ENCODE data around the gene MAN1C1.
"Not testable (repeated sequence)": the region's sequence is repeated elsewhere in the genome, so short reads cannot be mapped to it uniquely, and the experiment has no call there.

Gene MAN1C1

DNA sequence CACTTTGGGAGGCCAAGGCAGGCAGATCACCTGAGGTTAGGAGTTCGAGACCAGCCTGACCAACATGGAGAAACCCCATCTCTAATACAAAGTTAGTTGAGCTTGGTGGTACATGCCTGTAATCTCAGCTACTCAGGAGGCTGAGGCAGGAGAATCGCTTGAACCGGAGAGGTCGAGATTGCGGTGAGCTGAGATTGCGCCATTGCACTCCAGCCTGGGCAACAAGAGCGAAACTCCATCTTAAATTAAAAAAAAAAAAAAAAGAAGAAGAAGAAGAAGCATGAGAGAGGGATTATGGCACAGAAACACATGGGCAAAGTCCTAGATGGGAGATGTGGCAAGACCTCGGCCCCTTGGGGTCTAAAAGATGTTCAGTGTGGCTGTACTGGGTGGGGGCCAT, 82.5 kb downstream of the MAN1C1 start:
- DNase-seq; in situ Hi-C loops (cut with HindIII; ENCODE audit: low pct_ligation_motif_present, low pct_unique_long_range_greater_than_20kb, low sequenced_read_pairs): not testable (repeated sequence)

DNA sequence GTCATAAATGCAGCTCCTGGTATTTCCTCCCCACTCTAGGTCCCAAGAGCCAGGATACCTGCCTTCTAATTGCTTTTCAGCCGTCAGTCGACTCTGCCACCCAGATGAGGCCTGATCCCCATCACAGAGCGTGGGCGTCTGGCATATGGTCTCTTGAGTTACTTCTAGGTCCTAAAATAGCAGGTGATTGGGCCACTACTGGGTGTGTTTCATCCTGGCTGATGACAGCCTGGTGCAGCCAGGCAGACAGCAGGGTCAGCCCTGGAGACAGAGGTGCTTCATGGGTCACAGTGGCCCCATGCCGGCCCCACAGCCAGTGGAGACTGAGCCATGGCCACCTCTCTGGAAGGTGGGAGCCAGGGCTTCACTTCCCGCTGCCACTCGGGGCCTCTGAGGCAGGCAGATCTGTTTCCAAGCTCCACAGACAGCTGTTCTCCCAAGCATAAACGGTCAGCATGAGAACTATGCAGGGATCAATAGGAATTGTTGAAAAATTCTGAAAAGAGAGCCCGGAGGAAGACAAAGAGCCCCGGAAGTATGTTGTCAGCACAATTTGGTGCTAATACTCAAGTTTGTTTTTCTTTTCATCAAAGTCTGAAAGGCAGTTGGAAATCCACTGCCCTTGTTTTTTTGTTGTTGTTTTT, 83.0 kb downstream of the MAN1C1 start:
- in situ Hi-C loops (cut with HindIII; ENCODE audit: low pct_ligation_motif_present, low pct_unique_long_range_greater_than_20kb, low sequenced_read_pairs) = no loop called here
- DNase-seq = no peak

DNA sequence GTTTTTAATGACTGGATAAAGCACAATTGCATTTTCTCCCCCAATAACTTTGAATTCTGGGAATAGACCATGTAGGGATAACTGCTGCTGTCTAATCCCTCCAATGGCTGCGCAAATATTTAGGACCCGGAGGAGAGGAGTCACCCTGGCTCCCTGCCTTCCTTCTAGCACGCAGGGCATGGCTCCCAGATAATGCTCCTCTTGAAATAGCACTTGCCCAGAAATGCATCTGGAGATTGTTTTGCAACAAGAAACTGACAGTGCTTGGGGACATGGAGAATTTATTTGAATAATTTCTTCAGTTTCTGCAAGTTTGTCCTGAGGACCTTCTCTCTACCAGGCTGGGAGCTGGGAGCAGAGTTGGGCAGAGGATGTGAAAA, 83.5 kb downstream of the MAN1C1 start:
- in situ Hi-C loops (cut with HindIII; ENCODE audit: low pct_ligation_motif_present, low pct_unique_long_range_greater_than_20kb, low sequenced_read_pairs) = no loop called here
- DNase-seq = no peak

DNA sequence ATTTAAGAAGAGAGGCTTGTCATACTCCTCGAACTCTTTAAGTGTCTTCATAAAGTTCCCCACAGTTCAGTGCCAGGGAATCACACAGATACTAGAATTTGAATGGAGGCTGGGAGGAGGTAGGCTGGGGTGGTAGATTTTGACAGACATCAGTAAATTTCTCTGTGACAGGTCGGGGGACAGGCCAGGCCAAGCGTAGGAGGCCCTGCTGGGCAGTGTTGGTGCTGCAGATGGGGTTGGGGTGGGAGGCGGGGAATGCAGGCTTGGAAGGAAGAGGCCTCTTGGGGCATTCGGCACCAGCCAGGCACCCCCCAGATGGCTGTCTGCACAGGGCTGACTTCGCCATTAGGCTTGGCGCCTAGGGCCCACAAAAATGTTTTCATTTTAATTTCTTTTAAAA, 84.0 kb downstream of the MAN1C1 start:
- no peak for DNase-seq
- in situ Hi-C loops (cut with HindIII; ENCODE audit: low pct_ligation_motif_present, low pct_unique_long_range_greater_than_20kb, low sequenced_read_pairs) = no loop called here

DNA sequence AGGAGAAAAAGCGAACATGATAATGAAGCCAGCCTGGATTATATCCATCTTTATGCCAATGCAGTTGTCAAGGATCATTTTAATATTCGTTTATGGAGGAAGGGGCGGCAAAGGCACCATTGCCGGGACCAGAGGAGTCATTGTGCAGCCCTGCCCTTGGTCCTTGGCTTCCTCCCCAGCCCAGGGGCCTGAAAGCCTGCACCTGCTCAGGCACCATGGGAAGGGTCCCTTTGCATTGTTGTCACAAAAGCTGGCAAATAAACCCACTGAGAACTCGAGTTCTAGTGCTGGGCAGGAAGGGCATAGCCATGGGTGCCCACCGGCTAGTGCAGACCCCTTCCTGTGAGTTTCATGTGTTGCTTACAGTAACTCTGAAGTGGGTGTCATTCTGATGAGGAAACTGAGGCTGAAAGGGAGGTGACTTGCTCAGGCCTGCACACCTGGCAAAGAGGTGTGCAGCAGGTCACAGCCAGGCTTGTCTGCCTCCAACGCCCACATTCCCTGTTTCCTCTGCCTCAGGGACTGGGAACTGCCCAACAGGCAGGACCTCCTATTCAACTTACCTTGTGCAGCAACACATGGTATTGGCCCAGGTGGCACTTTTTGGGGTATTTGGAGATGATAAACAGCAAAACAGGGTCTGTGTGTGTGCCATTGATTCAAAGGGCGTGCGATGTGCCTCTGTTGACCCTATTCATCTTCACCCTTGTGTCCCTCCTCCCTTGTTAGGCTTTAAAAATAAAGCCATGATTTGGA, 84.6 kb downstream of the MAN1C1 start:
- no peak for DNase-seq
- in situ Hi-C loops (cut with HindIII; ENCODE audit: low pct_ligation_motif_present, low pct_unique_long_range_greater_than_20kb, low sequenced_read_pairs) = no loop called here

DNA sequence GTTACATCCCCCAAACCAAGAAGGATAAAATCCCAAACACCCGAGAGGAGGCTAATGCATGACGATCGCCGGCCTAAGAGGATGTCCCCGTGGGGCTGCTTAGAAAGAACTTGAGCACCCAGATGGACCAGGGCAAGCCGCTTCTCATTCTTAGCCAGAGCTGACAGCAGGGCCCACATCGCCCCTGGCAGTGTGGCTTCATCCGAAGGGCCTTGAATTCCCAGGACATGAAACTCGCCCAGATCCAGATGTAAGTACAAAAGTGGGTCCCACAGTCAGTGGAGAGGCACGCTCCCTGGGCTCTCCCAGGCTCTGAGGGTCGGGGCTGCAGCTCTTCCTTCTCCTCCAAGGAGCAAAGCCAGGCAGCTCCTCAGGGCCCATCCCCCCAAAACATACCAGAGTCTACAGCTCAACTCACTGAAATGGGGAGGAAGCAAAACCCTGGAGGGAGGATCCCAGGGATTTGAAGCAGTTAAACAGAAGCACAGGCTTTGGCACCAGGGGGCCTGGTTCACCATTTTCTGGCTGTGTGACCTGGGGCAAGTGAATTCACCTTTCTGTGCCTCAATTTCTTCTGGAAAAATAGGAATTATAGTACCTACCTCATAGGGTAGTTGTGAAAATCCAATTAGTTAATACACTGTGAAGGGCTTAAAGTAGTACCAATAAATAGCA, 85.6 kb downstream of the MAN1C1 start:
- DNase-seq = no peak
- in situ Hi-C loops (cut with HindIII; ENCODE audit: low pct_ligation_motif_present, low pct_unique_long_range_greater_than_20kb, low sequenced_read_pairs) = no loop called here

DNA sequence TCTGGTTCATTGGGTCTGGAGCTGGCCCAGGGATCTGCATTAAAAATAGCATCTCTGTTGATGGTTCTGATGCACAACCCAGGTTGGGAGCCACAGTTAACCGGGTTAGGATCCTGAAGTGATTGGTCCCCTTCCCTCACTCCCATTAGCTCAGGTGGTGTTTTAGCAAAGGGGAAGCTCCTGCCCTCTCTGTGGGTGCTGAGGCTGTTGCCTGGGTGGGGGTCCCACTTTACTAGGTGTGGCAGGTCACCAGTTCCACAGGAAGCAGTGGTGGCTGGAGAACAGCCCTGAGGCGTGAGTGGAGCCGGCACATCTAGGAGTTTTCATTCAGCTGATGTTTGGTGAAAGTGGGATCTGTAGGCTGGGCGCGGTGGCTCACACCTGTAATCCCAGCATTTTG, 86.5 kb downstream of the MAN1C1 start:
- DNase-seq = no peak
- in situ Hi-C loops (cut with HindIII; ENCODE audit: low pct_ligation_motif_present, low pct_unique_long_range_greater_than_20kb, low sequenced_read_pairs) = no loop called here

DNA sequence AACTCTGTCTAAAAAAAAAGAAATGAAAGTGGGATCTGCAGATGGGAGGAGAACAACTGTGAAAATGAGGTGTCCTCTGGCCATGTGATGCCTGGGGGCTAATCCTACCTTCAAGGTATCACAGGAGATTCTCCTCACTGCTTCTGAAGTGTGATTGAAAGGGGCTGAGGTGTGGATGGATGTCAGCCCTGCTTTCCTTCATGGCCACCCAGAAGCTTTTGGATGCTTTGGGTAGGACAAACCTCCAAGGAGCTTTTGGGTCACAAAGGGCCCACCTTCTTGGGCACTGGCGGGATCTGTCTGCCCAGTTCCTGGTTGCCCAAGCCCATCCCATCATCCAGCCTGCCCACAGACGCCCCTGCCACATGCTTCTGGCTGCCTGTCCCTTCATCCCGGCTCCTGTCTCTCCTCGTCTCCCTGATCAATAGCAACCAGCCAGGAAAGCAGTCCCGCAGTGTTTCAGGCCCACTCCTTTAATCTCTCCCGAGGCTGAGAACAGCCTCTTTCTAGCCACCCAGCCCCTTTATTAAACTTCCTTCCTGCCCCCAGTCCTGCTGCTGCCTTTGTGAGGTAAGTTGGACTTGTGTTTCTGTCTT, 87.2 kb downstream of the MAN1C1 start:
- no peak for DNase-seq
- in situ Hi-C loops (cut with HindIII; ENCODE audit: low pct_ligation_motif_present, low pct_unique_long_range_greater_than_20kb, low sequenced_read_pairs) = no loop called here

DNA sequence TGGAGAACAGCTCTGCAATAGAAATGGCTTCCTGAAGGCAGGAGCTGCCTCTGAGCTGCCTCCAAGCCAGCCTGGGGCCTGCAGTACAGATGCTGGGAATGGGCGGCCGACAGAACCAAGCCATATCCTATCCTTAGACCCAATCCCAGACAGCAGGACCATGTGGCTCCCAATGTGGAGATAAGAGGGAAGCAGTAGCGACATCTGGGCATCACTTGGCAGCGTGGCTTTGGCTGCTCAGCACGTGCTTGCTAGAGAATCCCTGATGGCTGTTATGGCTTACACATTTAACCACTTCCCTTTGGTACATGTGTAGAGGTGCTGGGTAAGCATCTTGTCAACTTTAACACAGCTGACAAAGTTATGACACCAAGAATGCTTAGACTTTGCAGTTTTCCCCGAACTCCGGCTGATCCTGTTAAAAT, 87.7 kb downstream of the MAN1C1 start:
- in situ Hi-C loops (cut with HindIII; ENCODE audit: low pct_ligation_motif_present, low pct_unique_long_range_greater_than_20kb, low sequenced_read_pairs) = no loop called here
- DNase-seq = no peak

DNA sequence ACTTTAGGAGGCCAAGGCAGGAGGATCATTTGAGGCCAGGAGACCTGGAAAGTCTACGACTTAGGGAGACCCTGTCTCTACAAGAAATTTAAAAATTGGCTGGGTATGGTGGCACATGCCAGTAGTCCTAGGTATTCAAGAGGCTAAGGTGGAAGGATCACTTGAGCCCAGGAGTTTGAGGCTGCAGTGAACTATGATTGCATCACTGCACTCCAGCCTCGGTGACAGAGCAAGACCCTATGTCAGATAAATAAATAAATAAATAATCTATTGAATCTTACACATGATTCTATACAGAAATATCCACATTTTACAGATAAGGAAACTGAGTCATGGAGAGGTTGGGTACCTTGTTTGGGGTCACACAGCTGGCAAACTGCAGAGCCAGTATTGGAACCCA, 89.1 kb downstream of the MAN1C1 start:
- DNase-seq = no peak
- in situ Hi-C loops (cut with HindIII; ENCODE audit: low pct_ligation_motif_present, low pct_unique_long_range_greater_than_20kb, low sequenced_read_pairs) = no loop called here

DNA sequence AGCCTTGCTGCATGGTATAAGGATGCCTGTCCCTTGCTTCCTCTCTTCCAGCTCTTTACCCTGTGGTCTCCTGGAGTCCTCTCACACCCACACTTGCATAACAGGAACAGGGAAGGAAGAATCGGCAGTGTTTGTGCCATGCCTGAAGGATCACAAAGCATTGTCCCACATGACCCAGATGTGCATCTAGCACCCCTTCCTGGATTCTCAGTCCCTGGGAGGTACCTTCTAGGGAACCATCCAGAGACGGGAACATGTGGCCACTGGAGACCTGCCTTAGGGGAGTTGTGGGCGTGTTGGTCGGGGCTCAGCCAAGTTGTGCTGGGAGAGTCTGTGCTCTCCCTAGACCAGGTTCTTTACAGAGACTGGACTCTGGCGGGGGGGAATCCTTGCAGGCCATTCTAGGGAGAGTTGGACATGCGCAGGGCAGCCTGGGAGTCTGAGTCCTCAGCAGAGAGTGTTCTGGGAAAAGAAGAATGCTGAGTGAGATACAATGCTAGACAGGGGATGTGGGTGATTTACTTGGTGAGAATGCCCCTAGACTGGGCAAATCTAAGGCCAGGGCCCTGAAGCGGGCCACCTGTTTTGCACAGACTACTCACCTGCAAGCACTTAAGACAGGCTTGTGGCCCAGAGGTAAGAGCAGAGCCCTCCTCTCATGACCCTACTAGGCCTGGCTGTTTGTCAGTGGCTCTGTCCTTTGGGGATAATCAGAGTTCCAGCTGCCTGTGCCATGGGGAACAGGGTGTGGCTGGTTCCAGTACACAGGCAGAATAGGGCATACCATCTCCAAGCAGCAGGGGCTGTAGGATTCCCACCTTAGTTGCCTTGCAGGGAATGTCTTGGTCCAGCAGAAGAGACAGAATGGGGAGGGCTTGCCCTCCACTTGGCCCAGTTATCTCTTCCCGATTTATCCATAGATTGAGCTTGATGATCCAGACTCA, 89.8 kb downstream of the MAN1C1 start:
- in situ Hi-C loops (cut with HindIII; ENCODE audit: low pct_ligation_motif_present, low pct_unique_long_range_greater_than_20kb, low sequenced_read_pairs) = no loop called here
- no peak for DNase-seq

DNA sequence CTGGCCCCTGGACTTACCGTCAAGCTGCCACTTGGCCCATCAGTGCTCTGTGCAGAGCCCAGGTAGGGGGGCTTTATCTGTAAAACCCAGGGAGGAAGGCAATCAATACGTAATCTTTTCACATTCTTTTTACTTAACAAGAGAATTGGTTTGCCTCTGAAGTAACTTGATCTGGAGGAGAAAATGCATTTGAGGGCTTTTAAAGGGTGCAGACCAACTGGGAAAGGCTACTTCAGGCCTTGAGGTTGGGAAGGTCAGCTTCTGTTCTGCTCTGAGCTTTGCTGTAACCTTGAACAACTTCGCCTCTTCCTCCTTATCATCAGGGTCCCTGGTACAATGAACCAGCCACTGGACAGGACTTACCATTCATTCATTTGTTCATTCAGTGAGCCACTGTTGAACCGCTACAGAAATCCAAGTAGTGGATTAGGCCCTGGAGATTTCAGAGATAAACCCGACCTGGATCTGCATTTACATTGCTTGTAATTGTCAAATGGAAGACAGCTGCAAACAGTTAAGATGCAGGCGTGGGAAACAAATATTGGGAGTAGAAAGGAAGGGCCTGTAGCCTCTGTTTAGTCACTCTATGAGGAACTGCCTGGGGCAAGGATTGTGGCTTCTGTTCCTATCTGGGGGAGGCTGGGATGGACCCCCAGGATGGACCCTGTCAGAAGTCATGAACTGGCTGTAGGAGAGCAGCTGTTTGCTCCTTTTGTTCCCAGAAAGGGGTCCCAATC, 90.9 kb downstream of the MAN1C1 start:
- no peak for DNase-seq
- in situ Hi-C loops (cut with HindIII; ENCODE audit: low pct_ligation_motif_present, low pct_unique_long_range_greater_than_20kb, low sequenced_read_pairs) = no loop called here

DNA sequence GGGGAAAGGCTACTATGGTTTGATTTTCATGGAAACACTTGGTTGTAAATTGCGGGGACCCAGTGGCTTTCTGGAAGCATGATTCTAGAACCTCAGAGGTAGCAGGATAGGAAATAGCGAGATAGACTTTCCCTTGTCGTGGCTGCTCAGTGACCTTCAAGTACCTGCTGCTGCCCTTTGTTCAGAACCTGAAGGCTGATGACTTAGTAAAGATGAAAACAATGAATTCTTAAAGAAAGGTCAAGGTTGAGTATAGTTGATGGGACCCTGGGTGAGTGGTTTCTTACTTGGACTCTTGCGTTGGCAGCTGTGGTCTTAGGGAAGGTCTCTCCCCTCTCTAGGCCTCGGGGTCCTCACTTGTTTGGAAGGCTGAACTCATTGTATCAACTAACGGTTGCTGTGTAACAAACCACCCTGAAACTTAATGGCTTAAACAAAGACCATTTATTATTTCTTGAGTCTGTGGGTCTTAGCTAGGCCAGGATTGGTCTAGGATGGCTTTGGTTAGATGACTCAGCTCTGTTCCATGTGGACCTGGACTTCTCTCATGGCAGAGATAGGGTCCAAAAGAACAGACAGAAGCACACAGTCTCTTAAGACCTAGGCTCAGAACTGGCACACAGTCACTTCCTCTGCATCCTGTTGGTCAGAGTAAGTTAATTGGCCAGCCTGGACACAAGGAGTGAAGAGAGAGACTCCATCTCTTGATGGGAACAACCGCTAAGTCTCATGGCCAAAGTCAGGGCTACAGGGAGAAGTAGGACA, 94.2 kb downstream of the MAN1C1 start:
- in situ Hi-C loops (cut with HindIII; ENCODE audit: low pct_ligation_motif_present, low pct_unique_long_range_greater_than_20kb, low sequenced_read_pairs) = no loop called here

DNA sequence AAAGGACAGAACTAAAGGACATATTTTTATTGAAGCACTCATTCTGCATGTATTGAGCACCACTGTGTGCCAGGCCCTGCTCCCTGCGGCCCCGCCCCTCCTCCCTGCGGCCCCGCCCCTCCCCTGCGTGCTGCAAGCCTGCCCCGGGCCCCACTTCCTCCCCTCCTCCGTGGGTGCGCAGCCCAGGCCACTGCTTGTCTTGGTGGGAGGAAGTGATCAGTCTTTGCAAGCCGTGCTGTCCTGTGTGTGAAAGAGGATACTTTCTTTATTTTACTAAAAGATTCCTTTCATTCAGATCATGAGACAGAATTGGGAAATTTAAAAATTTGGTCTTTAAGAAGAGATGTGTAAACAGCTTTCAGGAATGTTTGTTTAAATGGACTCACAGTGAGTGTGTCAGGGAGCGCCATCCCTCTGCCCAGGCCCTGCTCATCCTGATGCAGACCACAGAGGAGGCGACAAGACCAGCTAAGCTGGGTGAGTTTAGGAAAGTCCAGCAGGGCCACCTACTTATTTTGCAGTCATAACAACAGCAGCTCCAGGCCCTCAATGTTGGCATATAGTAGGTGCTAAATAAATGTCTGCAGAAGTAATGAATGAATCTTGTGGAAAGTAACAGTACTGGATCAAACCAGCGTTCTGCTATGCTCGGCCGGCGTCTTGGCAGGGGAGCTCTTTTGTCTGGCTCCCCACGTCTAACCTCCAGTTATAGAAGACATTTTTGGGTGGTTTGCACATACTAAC, 95.1 kb downstream of the MAN1C1 start:
- in situ Hi-C loops (cut with HindIII; ENCODE audit: low pct_ligation_motif_present, low pct_unique_long_range_greater_than_20kb, low sequenced_read_pairs) = no loop called here
- no peak for DNase-seq

More for the DNA sequence above, 94.2 kb downstream of the MAN1C1 start:
- no peak for DNase-seq

DNA sequence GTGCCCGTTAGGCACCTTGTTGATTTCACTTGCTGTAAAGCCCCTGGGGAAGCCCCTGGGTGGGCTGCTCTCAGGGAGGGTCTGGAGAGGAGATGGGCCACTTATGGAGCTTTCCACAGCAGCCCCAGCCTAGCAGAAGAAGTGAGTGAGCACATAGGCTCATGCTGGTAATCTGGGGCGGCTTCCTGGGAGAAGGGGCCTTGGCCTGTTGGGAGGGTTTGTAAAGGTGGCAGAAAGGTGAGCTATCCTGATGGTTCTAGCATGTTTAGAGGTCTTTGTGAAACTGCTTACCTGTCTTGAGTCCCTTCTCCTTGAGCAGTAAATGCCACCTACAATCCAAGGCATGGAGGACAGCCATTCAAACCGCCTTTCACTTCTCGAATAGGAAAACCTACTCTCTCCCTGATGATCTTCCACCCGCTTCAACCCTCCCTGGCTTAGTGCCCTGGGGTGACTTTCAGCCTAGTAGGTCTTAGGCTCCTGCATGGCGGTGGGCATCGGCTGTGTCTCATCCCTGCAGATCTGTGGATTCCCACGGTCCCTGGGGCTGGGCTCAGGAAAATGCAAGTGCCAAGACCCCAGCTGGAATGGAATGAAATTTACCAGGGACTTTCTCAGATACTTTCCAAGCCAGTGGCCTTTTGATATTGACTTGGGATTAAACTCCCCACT, 95.8 kb downstream of the MAN1C1 start:
- in situ Hi-C loops (cut with HindIII; ENCODE audit: low pct_ligation_motif_present, low pct_unique_long_range_greater_than_20kb, low sequenced_read_pairs) = no loop called here
- no peak for DNase-seq

DNA sequence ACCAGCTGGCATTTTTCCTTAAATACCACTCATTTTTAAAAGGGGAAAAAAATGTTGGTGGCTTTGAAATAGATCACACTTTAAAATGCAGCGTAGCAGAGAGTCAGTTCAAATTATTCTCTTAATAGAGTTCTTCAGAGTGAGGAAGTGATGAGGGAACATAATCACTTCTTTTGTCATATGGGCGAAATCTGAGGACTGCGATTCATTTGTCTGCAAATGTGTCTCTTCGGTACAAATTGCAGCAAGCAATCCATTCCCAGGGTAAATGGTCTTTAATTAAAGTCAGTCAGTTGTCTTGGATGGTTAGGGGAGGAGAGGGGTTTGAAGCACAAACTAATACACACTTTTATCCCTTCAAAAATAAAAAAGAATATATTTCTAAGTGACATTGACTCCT, 97.4 kb downstream of the MAN1C1 start:
- in situ Hi-C loops (cut with HindIII; ENCODE audit: low pct_ligation_motif_present, low pct_unique_long_range_greater_than_20kb, low sequenced_read_pairs) = no loop called here
- DNase-seq = no peak
